Measurements from ENCODE around the gene ZSCAN5A. TPM values are rescaled to one million over a fixed set of nuclear protein-coding genes. Genes with fewer than 3 reads are reported as not detected.
"Not testable (repeated sequence)": the region's sequence is repeated elsewhere in the genome, so short reads cannot be mapped to it uniquely, and the experiment has no call there.

ZSCAN5A gene
- total RNA-seq, 4 donors from 2014 or later: 7.4 to 22.1 (median 17.7) TPM

DNA sequence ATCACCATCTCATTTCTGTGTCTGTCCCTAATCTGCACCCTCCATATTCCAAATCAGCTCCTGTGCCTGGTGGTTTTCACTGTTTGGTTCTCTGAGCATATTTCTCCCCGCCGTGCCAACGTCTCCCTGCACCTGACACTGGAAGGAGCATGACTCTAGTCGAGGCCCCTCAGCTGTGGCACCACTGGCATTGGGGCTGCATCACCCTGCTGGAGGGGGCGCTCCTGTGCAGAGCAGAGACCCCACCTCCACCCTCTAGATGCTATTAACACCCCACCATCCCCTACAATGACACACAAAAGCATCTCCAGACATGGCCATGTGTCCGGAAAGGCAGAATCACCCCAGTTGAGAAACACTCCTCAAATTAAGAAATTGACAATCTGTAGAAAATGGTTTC lies 91.7 kb downstream of the ZSCAN5A start:
- H3K4me3 ChIP-seq (replicated peaks in 1 of 3): no peak overlapping the region
- TF ChIP-seq, protein P1, sequence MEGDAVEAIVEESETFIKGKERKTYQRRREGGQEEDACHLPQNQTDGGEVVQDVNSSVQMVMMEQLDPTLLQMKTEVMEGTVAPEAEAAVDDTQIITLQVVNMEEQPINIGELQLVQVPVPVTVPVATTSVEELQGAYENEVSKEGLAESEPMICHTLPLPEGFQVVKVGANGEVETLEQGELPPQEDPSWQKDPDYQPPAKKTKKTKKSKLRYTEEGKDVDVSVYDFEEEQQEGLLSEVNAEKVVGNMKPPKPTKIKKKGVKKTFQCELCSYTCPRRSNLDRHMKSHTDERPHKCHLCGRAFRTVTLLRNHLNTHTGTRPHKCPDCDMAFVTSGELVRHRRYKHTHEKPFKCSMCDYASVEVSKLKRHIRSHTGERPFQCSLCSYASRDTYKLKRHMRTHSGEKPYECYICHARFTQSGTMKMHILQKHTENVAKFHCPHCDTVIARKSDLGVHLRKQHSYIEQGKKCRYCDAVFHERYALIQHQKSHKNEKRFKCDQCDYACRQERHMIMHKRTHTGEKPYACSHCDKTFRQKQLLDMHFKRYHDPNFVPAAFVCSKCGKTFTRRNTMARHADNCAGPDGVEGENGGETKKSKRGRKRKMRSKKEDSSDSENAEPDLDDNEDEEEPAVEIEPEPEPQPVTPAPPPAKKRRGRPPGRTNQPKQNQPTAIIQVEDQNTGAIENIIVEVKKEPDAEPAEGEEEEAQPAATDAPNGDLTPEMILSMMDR (IDR thresholded peaks at IDR 0.05): no peak
- TF ChIP-seq POLR2A (IDR thresholded peaks at IDR 0.05): no peak
- intact Hi-C loops (cut with DNase I): no loop called here
- DNase-seq: no peak
- no peak overlapping the region for H3K27ac ChIP-seq
- no peaks in the 10 kb centered on the region for H3K4me1 ChIP-seq
- no peaks in the 10 kb centered on the region for H3K9me3 ChIP-seq
- no peaks in the 10 kb centered on the region for H3K27me3 ChIP-seq
- 73 to 79% methylated on average over 6 of the region's 6 CpGs for WGBS, 2 donors
- H3K36me3 ChIP-seq: no peaks in the 10 kb centered on the region

GRCh38 chr19:56221851-56222250 lies 92.8 kb downstream of the ZSCAN5A start:
- Histone ChIP-seq H3K9me3 (no peaks in the 10 kb centered on the region), H3K27ac (no peak overlapping the region), H3K27me3 (no peaks in the 10 kb centered on the region), H3K4me3 (replicated peaks in 1 of 3) (no peak overlapping the region), H3K4me1 (peaks cover 4 to 9% of the 10 kb centered on the region in 2 donors), H3K36me3 (no peaks in the 10 kb centered on the region)
- DNase-seq: no peak
- intact Hi-C loops (cut with DNase I): no loop called here
- TF ChIP-seq POLR2A (IDR thresholded peaks at IDR 0.05): no peak
- TF ChIP-seq, protein P1 (IDR thresholded peaks at IDR 0.05): no peak
- 91 to 94% methylated on average over 14 of the region's 14 CpGs for WGBS, 2 donors

- H3K27me3 ChIP-seq; DNase-seq; intact Hi-C loops (cut with DNase I); H3K4me3 ChIP-seq (replicated peaks in 1 of 3); H3K4me1 ChIP-seq; H3K27ac ChIP-seq; H3K36me3 ChIP-seq; H3K9me3 ChIP-seq: not testable (repeated sequence)
- 49 to 58% methylated on average over 9 of the region's 9 CpGs for WGBS, 2 donors
- TF ChIP-seq, protein P1 (IDR thresholded peaks at IDR 0.05): peak in 1 of 6 experiments; percentile 26
Observed at GRCh38 chr19:56221442-56221841, 93.2 kb downstream of the ZSCAN5A start.

GRCh38 chr19:56218961-56219360 lies 95.7 kb downstream of the ZSCAN5A start:
- Histone ChIP-seq H3K36me3 (no peaks in the 10 kb centered on the region), H3K4me1 (peaks cover 4 to 9% of the 10 kb centered on the region in 2 donors), H3K4me3 (replicated peaks in 1 of 3) (no peak overlapping the region), H3K27me3 (no peaks in the 10 kb centered on the region), H3K27ac (no peak overlapping the region), H3K9me3 (no peaks in the 10 kb centered on the region)
- no peak for DNase-seq
- TF ChIP-seq POLR2A (IDR thresholded peaks at IDR 0.05): no peak
- TF ChIP-seq, protein P1 (IDR thresholded peaks at IDR 0.05): no peak
- intact Hi-C loops (cut with DNase I): no loop called here
- WGBS, 2 donors: 86 to 89% methylated on average over 9 to 10 of the region's 10 CpGs

DNA sequence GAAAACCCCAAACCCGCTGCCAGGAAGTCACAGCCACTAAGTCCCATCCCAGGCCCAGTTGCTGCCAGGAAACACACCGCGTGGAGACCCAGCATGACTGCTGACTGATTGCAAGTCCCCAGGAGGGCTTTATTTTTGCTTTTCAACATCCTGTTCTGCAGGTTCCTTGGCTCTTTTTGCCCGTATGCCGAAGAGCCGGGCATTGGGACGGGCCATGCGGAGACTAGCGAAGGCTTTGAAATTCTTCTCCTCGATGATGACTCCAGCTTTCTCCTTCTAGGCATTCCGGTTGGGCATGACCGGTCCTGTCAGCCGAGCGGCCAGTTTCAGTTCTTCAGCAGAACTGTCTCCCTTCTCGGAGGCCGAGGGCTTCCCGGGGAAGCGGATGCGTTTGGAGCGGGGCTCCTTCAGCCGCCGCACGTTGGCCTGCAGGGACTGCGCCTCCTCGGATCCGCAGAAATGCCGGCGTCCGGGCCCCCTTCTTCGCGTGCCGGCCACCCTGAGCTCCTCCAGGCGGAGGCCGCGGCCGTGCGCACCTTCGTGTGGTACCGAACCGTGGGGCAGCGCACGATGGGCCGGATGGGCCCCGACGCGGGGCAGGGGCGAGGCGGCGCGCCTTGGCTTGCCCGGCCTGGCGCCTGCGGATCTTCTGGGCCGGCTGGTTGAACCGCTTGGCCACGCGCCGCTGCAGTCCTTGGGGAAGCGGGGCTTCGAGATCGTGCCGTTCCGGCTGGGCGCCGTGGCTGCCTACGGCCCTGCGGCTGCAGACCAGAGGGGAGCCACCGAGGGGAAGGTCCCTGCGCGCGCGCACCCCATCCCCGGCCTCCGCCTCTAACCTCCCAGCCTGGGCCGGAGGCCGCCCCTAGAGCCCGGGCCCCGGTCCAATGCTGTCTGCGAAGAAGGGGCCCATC lies 97.3 kb downstream of the ZSCAN5A start:
- Histone ChIP-seq H3K4me1 (peaks cover 4 to 9% of the 10 kb centered on the region in 2 donors), H3K27ac (no peak overlapping the region), H3K27me3 (no peaks in the 10 kb centered on the region), H3K36me3 (no peaks in the 10 kb centered on the region), H3K4me3 (replicated peaks in 1 of 3) (peak overlapping the region in 2 of 3 donors; percentile 13 to 24), H3K9me3 (no peaks in the 10 kb centered on the region)
- DNase-seq: peak; percentile 8 to 28
- TF ChIP-seq, protein P1 (IDR thresholded peaks at IDR 0.05): no peak
- no peak for TF ChIP-seq POLR2A (IDR thresholded peaks at IDR 0.05)
- 11 to 13% methylated on average over 33 to 38 of the region's 79 CpGs for WGBS, 2 donors
- intact Hi-C loops (cut with DNase I): no loop called here
